Esophagus squamous epithelium (tissue), 5 donors: ENCODE data around the gene APBB1. TPM values are rescaled to one million over a fixed set of nuclear protein-coding genes. Genes with fewer than 3 reads are reported as not detected.

ENCODE experiments used
- DNase-seq: peaks from one replicate; lab custom pipeline; 2025; lab: John Stamatoyannopoulos, UW
- H3K27ac ChIP-seq, 4 donors: fragments of 200-600 bp; sonication (generic); one replicate each; pipeline ENCODE4 v1.5.1; 2016 to 2019; ENCODE audit warnings: mild to moderate bottlenecking in 1 of 4
- H3K27me3 ChIP-seq, 4 donors: fragments of 200-600 bp; sonication (generic); 1 replicate in 3 of 4; 2 replicates in 1 of 4; pipeline versions ENCODE4 v1.5.1 to v1.6.0; 2017 to 2021; ENCODE audit warnings: antibody characterized with exemption in 1 of 4
- H3K36me3 ChIP-seq, 3 donors: fragments of 200-600 bp; sonication (generic); one replicate each; pipeline ENCODE4 v1.5.1; 2016 to 2019
- H3K4me1 ChIP-seq, 3 donors: fragments of 200-600 bp; sonication (generic); one replicate each; pipeline ENCODE4 v1.5.1; 2017 to 2019
- H3K4me3 ChIP-seq, 4 donors: fragments of 200-600 bp; sonication (generic); 1 replicate in 3 of 4; 2 replicates in 1 of 4; pipeline ENCODE4 v1.5.1; 2016 to 2019; ENCODE audit warnings: mild to moderate bottlenecking in 2 of 4, moderate library complexity in 1 of 4
- H3K9me3 ChIP-seq, 3 donors: fragments of 200-600 bp; sonication (generic); one replicate each; pipeline ENCODE4 v1.5.1; 2016 to 2019
- POLR2A ChIP-seq, 4 donors: fragments of 450-650 bp; IDR thresholded peaks; one replicate each; pipeline ENCODE4 v1.6.1; 2017; ENCODE audit warnings: antibody characterized with exemption in 4 of 4, mild to moderate bottlenecking in 4 of 4, moderate library complexity in 3 of 4
- WGBS, 2 donors: methylation state at CpG; one replicate each; pipeline ENCODE4 v1.1.5; 2018; 5-methylcytosine and 5-hydroxymethylcytosine counted together
- intact Hi-C: fragments of 100-400 bp; cut with DNase I; formaldehyde crosslinking; loops from one replicate; pipeline ENCODE4 v1.15.0; 2022
- total RNA-seq, 4 donors: library from RNA; depleted of rRNA; stranded (reverse); fragments of >200 nt; gene quantifications; one replicate each; pipeline ENCODE4 v1.1.0, GENCODE V29; 2016
- TF ChIP-seq, protein P1 (sequence below), 6 experiments: fragments of 450-650 bp in 4 of 6; fragments of 200-600 bp in 2 of 6; sonication (generic) in 2 of 6; IDR thresholded peaks; one replicate each; pipeline ENCODE4 v1.5.1; 2016 to 2019; ENCODE audit warnings: antibody characterized with exemption in 6 of 6, mild to moderate bottlenecking in 4 of 6, moderate library complexity in 4 of 6
- donor health status: DM: yes; HTN: yes; CAD: no.

Gene APBB1
- total RNA-seq, 4 donors from 2014 or later: 2.7 to 29.0 (median 9.9) TPM

DNA sequence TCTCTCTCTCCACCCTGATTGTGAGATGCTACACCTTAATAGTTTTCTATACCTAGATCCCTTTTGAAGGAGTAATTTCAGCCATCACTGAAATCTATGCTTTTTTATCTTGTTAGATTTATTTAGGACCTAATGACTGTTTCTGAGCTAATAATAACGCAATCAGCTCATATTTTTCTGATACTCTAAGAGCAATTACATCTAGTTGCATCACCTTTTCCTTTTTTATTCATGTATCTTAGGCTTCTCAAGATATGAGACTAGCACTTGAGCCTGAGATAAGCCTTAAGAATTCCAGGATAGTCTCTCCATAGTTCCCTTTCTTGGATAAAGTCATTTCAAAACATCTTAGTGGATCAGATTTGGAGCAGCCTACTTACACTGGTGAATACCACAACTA, 73.5 kb downstream of the APBB1 start:
- no peaks in the 10 kb centered on the region for H3K27me3 ChIP-seq
- no peak overlapping the region for H3K4me3 ChIP-seq
- TF ChIP-seq POLR2A (IDR thresholded peaks at IDR 0.05): no peak
- TF ChIP-seq, protein P1, sequence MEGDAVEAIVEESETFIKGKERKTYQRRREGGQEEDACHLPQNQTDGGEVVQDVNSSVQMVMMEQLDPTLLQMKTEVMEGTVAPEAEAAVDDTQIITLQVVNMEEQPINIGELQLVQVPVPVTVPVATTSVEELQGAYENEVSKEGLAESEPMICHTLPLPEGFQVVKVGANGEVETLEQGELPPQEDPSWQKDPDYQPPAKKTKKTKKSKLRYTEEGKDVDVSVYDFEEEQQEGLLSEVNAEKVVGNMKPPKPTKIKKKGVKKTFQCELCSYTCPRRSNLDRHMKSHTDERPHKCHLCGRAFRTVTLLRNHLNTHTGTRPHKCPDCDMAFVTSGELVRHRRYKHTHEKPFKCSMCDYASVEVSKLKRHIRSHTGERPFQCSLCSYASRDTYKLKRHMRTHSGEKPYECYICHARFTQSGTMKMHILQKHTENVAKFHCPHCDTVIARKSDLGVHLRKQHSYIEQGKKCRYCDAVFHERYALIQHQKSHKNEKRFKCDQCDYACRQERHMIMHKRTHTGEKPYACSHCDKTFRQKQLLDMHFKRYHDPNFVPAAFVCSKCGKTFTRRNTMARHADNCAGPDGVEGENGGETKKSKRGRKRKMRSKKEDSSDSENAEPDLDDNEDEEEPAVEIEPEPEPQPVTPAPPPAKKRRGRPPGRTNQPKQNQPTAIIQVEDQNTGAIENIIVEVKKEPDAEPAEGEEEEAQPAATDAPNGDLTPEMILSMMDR (IDR thresholded peaks at IDR 0.05): no peak
- DNase-seq: no peak
- H3K4me1 ChIP-seq: no peaks in the 10 kb centered on the region
- intact Hi-C loops: no loop called here
- no peaks in the 10 kb centered on the region for H3K36me3 ChIP-seq
- 89 to 96% methylated on average over 1 of the region's 1 CpG for WGBS, 2 donors
- no peaks in the 10 kb centered on the region for H3K9me3 ChIP-seq
- H3K27ac ChIP-seq: no peak overlapping the region

Other genes starting within 250 kb of the APBB1 start
- not detected for gene OR52B2, start 248.8 kb downstream of the APBB1 start, total RNA-seq
- not detected for gene OR52W1, start 219.9 kb downstream of the APBB1 start, total RNA-seq
- gene C11orf42, start 213.5 kb downstream of the APBB1 start, total RNA-seq: not detected
- gene FHIP1B, start 184.5 kb downstream of the APBB1 start, total RNA-seq: 10 to 100 TPM in 3 of 4 donors, 1 to 10 TPM in 1; 8.3 to 33.5 (median 23.1) TPM
- under 1 TPM in 1 of 4 donors, not detected in 3; 0.38 TPM for gene CNGA4, start 180.0 kb downstream of the APBB1 start, total RNA-seq
- gene CCKBR, start 159.3 kb downstream of the APBB1 start, total RNA-seq: under 1 TPM in 2 of 4 donors, not detected in 2; 0.15 to 0.45 TPM
- 10 to 100 TPM; 16.6 to 65.0 (median 25.3) TPM for gene CAVIN3, start 98.6 kb downstream of the APBB1 start, total RNA-seq
- 10 to 100 TPM; 11.6 to 21.4 (median 14.3) TPM for gene SMPD1, start 28.6 kb downstream of the APBB1 start, total RNA-seq
- gene HPX, start 21.9 kb upstream of the APBB1 start, total RNA-seq: under 1 TPM in 1 of 4 donors, not detected in 3; 0.76 TPM
- gene TRIM3, start 54.8 kb upstream of the APBB1 start, total RNA-seq: 10 to 100 TPM in 1 of 4 donors, 1 to 10 TPM in 3; 4.0 to 13.5 (median 7.0) TPM
- gene ARFIP2, start 62.2 kb upstream of the APBB1 start, total RNA-seq: 10 to 100 TPM; 39.4 to 74.6 (median 50.8) TPM
- gene TIMM10B, start 62.4 kb upstream of the APBB1 start, total RNA-seq: 10 to 100 TPM; 17.0 to 40.2 (median 29.6) TPM
- 10 to 100 TPM in 1 of 4 donors, 1 to 10 TPM in 3; 1.3 to 11.8 (median 7.7) TPM for gene DNHD1, start 78.2 kb upstream of the APBB1 start, total RNA-seq
- gene RRP8, start 184.5 kb upstream of the APBB1 start, total RNA-seq: 10 to 100 TPM; 10.9 to 23.5 (median 15.7) TPM
- 100 to 1,000 TPM in 1 of 4 donors, 10 to 100 TPM in 3; 34.5 to 128 (median 49.5) TPM for gene ILK, start 184.7 kb upstream of the APBB1 start, total RNA-seq
- gene TAF10, start 193.1 kb upstream of the APBB1 start, total RNA-seq: 10 to 100 TPM; 31.9 to 69.2 (median 48.6) TPM
- gene TPP1, start 200.3 kb upstream of the APBB1 start, total RNA-seq: 10 to 100 TPM; 15.4 to 34.9 (median 27.8) TPM
- 1 to 10 TPM; 1.1 to 9.9 (median 2.3) TPM for gene DCHS1, start 236.7 kb upstream of the APBB1 start, total RNA-seq